Trophoblast cell (in vitro differentiated cells and primary cell): Measurements from ENCODE around the gene ARX.

Experiments
- DNase-seq, 2 donors: peaks; one replicate each; pipeline ENCODE4 v3.0.0-alpha.2; 2016
- H2AFZ ChIP-seq: 2 replicates; pipeline ENCODE4 v1.6.1; 2013; ENCODE audit warnings: low read length, moderate library complexity, mild to moderate bottlenecking; ENCODE audit not compliant: insufficient read depth, poor library complexity
- H2AK5ac ChIP-seq: 2 replicates; pipeline ENCODE4 v1.6.1; 2013; ENCODE audit warnings: mild to moderate bottlenecking, low read length
- H2BK120ac ChIP-seq: 2 replicates; pipeline ENCODE4 v1.6.1; 2013; ENCODE audit warnings: low read length, mild to moderate bottlenecking, moderate library complexity; ENCODE audit not compliant: insufficient read depth, poor library complexity
- H2BK12ac ChIP-seq: 2 replicates; pipeline ENCODE4 v1.6.1; 2013; ENCODE audit warnings: mild to moderate bottlenecking, low read length, moderate library complexity
- H2BK5ac ChIP-seq: 2 replicates; pipeline ENCODE4 v1.6.1; 2013; ENCODE audit warnings: low read length, low read depth, moderate library complexity, mild to moderate bottlenecking; ENCODE audit not compliant: poor library complexity
- H3K14ac ChIP-seq: 2 replicates; pipeline ENCODE4 v1.6.1; 2013; ENCODE audit warnings: mild to moderate bottlenecking, low read length
- H3K18ac ChIP-seq: 2 replicates; pipeline ENCODE4 v1.6.1; 2013; ENCODE audit warnings: mild to moderate bottlenecking, low read length
- H3K23ac ChIP-seq: 2 replicates; pipeline ENCODE4 v1.6.1; 2013; ENCODE audit warnings: low read length
- H3K27ac ChIP-seq: 2 replicates; pipeline ENCODE4 v1.5.1; 2013; ENCODE audit warnings: low read depth, mild to moderate bottlenecking, inconsistent platforms, low read length, moderate library complexity
- H3K27me3 ChIP-seq: 2 replicates; pipeline ENCODE4 v1.6.1; 2013; ENCODE audit warnings: inconsistent platforms, mild to moderate bottlenecking, low read length, moderate library complexity; ENCODE audit not compliant: insufficient read depth
- H3K36me3 ChIP-seq, 2 experiments: 1 replicate in 1 of 2; 2 replicates in 1 of 2; pipeline ENCODE4 v1.6.1; 2013; ENCODE audit warnings: low read length in 2 of 2, mild to moderate bottlenecking in 2 of 2, moderate library complexity in 1 of 2; ENCODE audit not compliant: insufficient read depth in 2 of 2, control insufficient read depth in 1 of 2
- H3K4ac ChIP-seq: 2 replicates; pipeline ENCODE4 v1.6.1; 2013; ENCODE audit warnings: low read depth, mild to moderate bottlenecking, low read length, moderate library complexity
- H3K4me1 ChIP-seq, 2 experiments: 1 replicate in 1 of 2; 2 replicates in 1 of 2; pipeline ENCODE4 v1.6.1; 2013; ENCODE audit warnings: low read length in 2 of 2, mild to moderate bottlenecking in 2 of 2, moderate library complexity in 1 of 2; ENCODE audit not compliant: insufficient read depth in 2 of 2, control insufficient read depth in 1 of 2
- H3K4me2 ChIP-seq: 2 replicates; pipeline ENCODE4 v1.6.1; 2013; ENCODE audit warnings: inconsistent platforms, mild to moderate bottlenecking, low read length, moderate library complexity
- H3K4me3 ChIP-seq: 2 replicates; pipeline ENCODE4 v1.5.1; 2013; ENCODE audit warnings: mild to moderate bottlenecking, low read depth, low read length, inconsistent platforms
- H3K79me1 ChIP-seq: one replicate; pipeline ENCODE4 v1.6.1; 2013; ENCODE audit warnings: low read length
- H3K79me2 ChIP-seq: 2 replicates; pipeline ENCODE4 v1.6.1; 2013; ENCODE audit warnings: low read length, mild to moderate bottlenecking; ENCODE audit not compliant: control insufficient read depth, insufficient read depth, poor library complexity
- H3K9ac ChIP-seq: 2 replicates; pipeline ENCODE4 v1.6.1; 2013; ENCODE audit warnings: mild to moderate bottlenecking, low read length
- H3K9me3 ChIP-seq: 2 replicates; pipeline ENCODE4 v1.6.1; 2013; ENCODE audit warnings: low read depth, mild to moderate bottlenecking, control low read depth, inconsistent platforms, low read length; ENCODE audit not compliant: insufficient read depth
- H4K12ac ChIP-seq: 2 replicates; pipeline ENCODE4 v1.6.1; 2013; ENCODE audit warnings: low read depth, mild to moderate bottlenecking, low read length, moderate library complexity
- H4K8ac ChIP-seq: 2 replicates; pipeline ENCODE4 v1.6.1; 2013; ENCODE audit warnings: low read depth, mild to moderate bottlenecking, low read length, moderate library complexity
- H4K91ac ChIP-seq: one replicate; pipeline ENCODE4 v1.6.1; 2013; ENCODE audit warnings: low read depth, mild to moderate bottlenecking, low read length, moderate library complexity
- WGBS: extraction: QIAGEN DNeasy Blood & Tissue Kit; methylation state at CpG from one replicate; pipeline ENCODE4 v1.1.7; 2013; ENCODE audit warnings: missing lambda C conversion rate; ENCODE audit not compliant: insufficient read length, insufficient coverage; ENCODE audit errors: extremely low coverage; 5-methylcytosine and 5-hydroxymethylcytosine counted together

The ARX gene

GRCh38 chrX:25002661-25003020 lies 13.1 kb downstream of the ARX start:
- H3K79me2 ChIP-seq: no peaks in the 10 kb centered on the region
- H3K27me3 ChIP-seq: peaks cover 49% of the 10 kb centered on the region
- H3K79me1 ChIP-seq: peaks cover 2% of the 10 kb centered on the region
- no peak overlapping the region for H2BK12ac ChIP-seq
- no peak overlapping the region for H4K91ac ChIP-seq
- no peak overlapping the region for H2AK5ac ChIP-seq
- no peak overlapping the region for H2AFZ ChIP-seq
- DNase-seq: peak in 1 of 2 donors; percentile 41
- H3K9ac ChIP-seq: no peak overlapping the region
- H3K4me3 ChIP-seq: no peak overlapping the region
- no peaks in the 10 kb centered on the region for H3K9me3 ChIP-seq
- peak overlapping the region; percentile 43 for H4K12ac ChIP-seq
- H3K18ac ChIP-seq: no peak overlapping the region
- H3K4me2 ChIP-seq: peak overlapping the region; percentile 76
- no peak overlapping the region for H2BK5ac ChIP-seq
- no CpG with 5 or more reads among the region's 33 CpGs for WGBS
- H4K8ac ChIP-seq: no peak overlapping the region
- H3K23ac ChIP-seq: no peak overlapping the region
- H3K14ac ChIP-seq: no peak overlapping the region
- no peak overlapping the region for H2BK120ac ChIP-seq
- peaks cover 6 to 11% of the 10 kb centered on the region in 2 experiments for H3K4me1 ChIP-seq
- no peaks in the 10 kb centered on the region for H3K36me3 ChIP-seq
- no peak overlapping the region for H3K4ac ChIP-seq
- H3K27ac ChIP-seq: no peak overlapping the region

GRCh38 chrX:25001808-25002660 lies 13.7 kb downstream of the ARX start:
- Histone ChIP-seq H3K27ac (no peak overlapping the region), H3K79me2 (no peaks in the 10 kb centered on the region), H3K9ac (no peak overlapping the region), H3K79me1 (peaks cover 2% of the 10 kb centered on the region), H2BK12ac (no peak overlapping the region), H3K27me3 (peaks cover 46% of the 10 kb centered on the region), H4K91ac (no peak overlapping the region), H2AFZ (no peak overlapping the region), H3K4ac (no peak overlapping the region), H3K4me1 (peaks cover 6 to 11% of the 10 kb centered on the region in 2 experiments), H3K23ac (no peak overlapping the region), H3K4me3 (no peak overlapping the region), H3K18ac (no peak overlapping the region), H3K14ac (no peak overlapping the region), H4K12ac (peak overlapping the region; percentile 70), H3K36me3 (no peaks in the 10 kb centered on the region), H2AK5ac (no peak overlapping the region), H2BK5ac (no peak overlapping the region), H2BK120ac (no peak overlapping the region), H3K9me3 (no peaks in the 10 kb centered on the region), H3K4me2 (peak overlapping the region; percentile 76), H4K8ac (no peak overlapping the region)
- peak in 1 of 2 donors; percentile 22 for DNase-seq
- no CpG with 5 or more reads among the region's 65 CpGs for WGBS

- Histone ChIP-seq H2AK5ac (no peak overlapping the region), H2BK5ac (no peak overlapping the region)
Observed at GRCh38 chrX:24999511-24999910, 16.3 kb downstream of the ARX start.

GRCh38 chrX:24996096-24996709 lies 19.6 kb downstream of the ARX start:
- no peak overlapping the region for H3K9ac ChIP-seq
- H3K4ac ChIP-seq: no peak overlapping the region
- H3K79me1 ChIP-seq: no peaks in the 10 kb centered on the region
- no peak overlapping the region for H3K23ac ChIP-seq
- no peak overlapping the region for H3K4me2 ChIP-seq
- H2BK5ac ChIP-seq: no peak overlapping the region
- H4K12ac ChIP-seq: no peak overlapping the region
- no peaks in the 10 kb centered on the region for H3K27me3 ChIP-seq
- H3K27ac ChIP-seq: no peak overlapping the region
- H3K14ac ChIP-seq: no peak overlapping the region
- H3K4me1 ChIP-seq: peaks cover 0 to 4% of the 10 kb centered on the region in 2 experiments
- H3K18ac ChIP-seq: no peak overlapping the region
- no peaks in the 10 kb centered on the region for H3K79me2 ChIP-seq
- no peak overlapping the region for H2AFZ ChIP-seq
- no peak overlapping the region for H4K91ac ChIP-seq
- H3K36me3 ChIP-seq: no peaks in the 10 kb centered on the region
- H4K8ac ChIP-seq: no peak overlapping the region
- no peak overlapping the region for H2AK5ac ChIP-seq
- no peak for DNase-seq
- no peak overlapping the region for H2BK12ac ChIP-seq
- H3K4me3 ChIP-seq: no peak overlapping the region
- WGBS: no CpG with 5 or more reads among the region's 5 CpGs
- no peaks in the 10 kb centered on the region for H3K9me3 ChIP-seq
- no peak overlapping the region for H2BK120ac ChIP-seq

More at GRCh38 chrX:24999511-24999910, 16.3 kb downstream of the ARX start:
- no peak overlapping the region for H4K91ac ChIP-seq
- H3K9ac ChIP-seq: no peak overlapping the region
- H3K4me1 ChIP-seq: peaks cover 0 to 6% of the 10 kb centered on the region in 2 experiments
- no peaks in the 10 kb centered on the region for H3K36me3 ChIP-seq
- H2BK12ac ChIP-seq: no peak overlapping the region
- H2BK120ac ChIP-seq: no peak overlapping the region
- H3K27ac ChIP-seq: no peak overlapping the region
- H2AFZ ChIP-seq: no peak overlapping the region
- peaks cover 24% of the 10 kb centered on the region for H3K27me3 ChIP-seq
- DNase-seq: no peak
- no peak overlapping the region for H3K4ac ChIP-seq
- H3K79me1 ChIP-seq: peaks cover 2% of the 10 kb centered on the region
- H3K79me2 ChIP-seq: no peaks in the 10 kb centered on the region
- no peak overlapping the region for H3K14ac ChIP-seq
- no peak overlapping the region for H4K8ac ChIP-seq
- no peak overlapping the region for H3K4me3 ChIP-seq
- H3K4me2 ChIP-seq: no peak overlapping the region
- no peak overlapping the region for H3K23ac ChIP-seq
- H3K18ac ChIP-seq: no peak overlapping the region
- H4K12ac ChIP-seq: no peak overlapping the region
- no peaks in the 10 kb centered on the region for H3K9me3 ChIP-seq
- no CpG with 5 or more reads among the region's 8 CpGs for WGBS
